Left lung (tissue), 10 donors: ENCODE measurements around the gene MMP28. TPM values are rescaled to one million over a fixed set of nuclear protein-coding genes. Genes with fewer than 3 reads are reported as not detected.

Experiments used
- ATAC-seq: fragments of 200-7000 bp; cut with Tn5 transposase; one replicate; pipeline ENCODE4 v1.9.1; 2020; ENCODE audit warnings: moderate library complexity
- DNase-seq, 4 donors: peaks; one replicate each; pipeline ENCODE4 v3.0.0-alpha.2; 2013 to 2020
- H3K27ac ChIP-seq, 2 donors: fragments of 200-600 bp; sonication (generic) in 1 of 2; one replicate each; pipeline versions ENCODE4 v1.5.0 to v1.8.0; 2020 to 2021
- H3K27me3 ChIP-seq, 2 donors: fragments of 200-600 bp; sonication (generic) in 1 of 2; one replicate each; pipeline versions ENCODE4 v1.5.0 to v1.8.0; 2020 to 2021
- H3K36me3 ChIP-seq, 2 donors: fragments of 200-600 bp; sonication (generic) in 1 of 2; one replicate each; pipeline versions ENCODE4 v1.5.0 to v1.8.0; 2020 to 2021
- H3K4me1 ChIP-seq, 2 donors: fragments of 200-600 bp; one replicate each; pipeline ENCODE4 v1.8.0; 2021
- H3K4me3 ChIP-seq, 2 donors: fragments of 200-600 bp; sonication (generic) in 1 of 2; one replicate each; pipeline versions ENCODE4 v1.5.0 to v1.8.0; 2020 to 2021; ENCODE audit warnings: mild to moderate bottlenecking in 1 of 2
- H3K9me3 ChIP-seq, 2 donors: fragments of 200-600 bp; sonication (generic) in 1 of 2; one replicate each; pipeline versions ENCODE4 v1.5.0 to v1.8.0; 2020 to 2021
- CTCF ChIP-seq, 2 donors: fragments of 200-600 bp; sonication (generic) in 1 of 2; IDR thresholded peaks; one replicate each; pipeline versions ENCODE4 v1.5.0 to v1.8.0; 2021; ENCODE audit warnings: antibody characterized with exemption in 2 of 2
- intact Hi-C, 2 donors: fragments of 100-400 bp; cut with DNase I; formaldehyde crosslinking; loops; one replicate each; pipeline versions ENCODE4 v1.11.2 to v1.14.2; 2022
- polyA plus RNA-seq, 6 donors: library from polyadenylated mRNA; unstranded; fragments of 120-200 nt; gene quantifications; one replicate each; pipeline ENCODE4 v1.2.1, GENCODE V29; 2013; ENCODE audit not compliant: insufficient read length in 6 of 6
- total RNA-seq, 2 donors: library from RNA; stranded (reverse); fragmentation: NEBNext Ultra II Directional; extraction: Animal tissue kit (Norgen Biotek cat#: 25700); gene quantifications; one replicate each; pipeline ENCODE4 v1.2.1, GENCODE V29; 2021
- donor health status: DM: no; HTN: yes; CAD: no.
- donor health status: DM: no; HTN: no; CAD: no.

MMP28 gene
- total and polyA plus RNA-seq, 8 donors: 6.6 to 95.0 (median 8.5) TPM

- peak; percentile 96 for ATAC-seq
- intact Hi-C loops: no loop called here
- peaks cover 15 to 53% of the 10 kb centered on the region in 2 donors for H3K4me1 ChIP-seq
- TF ChIP-seq CTCF (IDR thresholded peaks at IDR 0.05): peak; percentile 58 to 62
- peak within 1 kb of the TSS; percentile 95 for H3K27ac ChIP-seq
- DNase-seq: peak; percentile 96 to 98 (median 98)
- H3K4me3 ChIP-seq: peak within 1 kb of the TSS; percentile 85 to 89
- H3K9me3 ChIP-seq: no peaks in the 10 kb centered on the region
- no peaks in the 10 kb centered on the region for H3K27me3 ChIP-seq
- no peaks in the 10 kb centered on the region for H3K36me3 ChIP-seq
These were observed 13.8 kb upstream of the MMP28 start, which contains the start of gene TAF15 for GRCh38 chr17:35808962-35809854. Gene TAF15 (plus strand): TSS chr17:35809484. CDS start chr17:35809570, 86 bp downstream.

GRCh38 chr17:35808240-35808961, 13.0 kb upstream of the MMP28 start:
- ATAC-seq: no peak
- intact Hi-C loops: no loop called here
- Histone ChIP-seq H3K4me3 (peak overlapping the region; percentile 85 to 89), H3K36me3 (no peaks in the 10 kb centered on the region), H3K4me1 (peaks cover 15 to 51% of the 10 kb centered on the region in 2 donors), H3K9me3 (no peaks in the 10 kb centered on the region), H3K27me3 (no peaks in the 10 kb centered on the region), H3K27ac (peak overlapping the region; percentile 95)
- no peak for DNase-seq
- TF ChIP-seq CTCF (IDR thresholded peaks at IDR 0.05): no peak

DNA sequence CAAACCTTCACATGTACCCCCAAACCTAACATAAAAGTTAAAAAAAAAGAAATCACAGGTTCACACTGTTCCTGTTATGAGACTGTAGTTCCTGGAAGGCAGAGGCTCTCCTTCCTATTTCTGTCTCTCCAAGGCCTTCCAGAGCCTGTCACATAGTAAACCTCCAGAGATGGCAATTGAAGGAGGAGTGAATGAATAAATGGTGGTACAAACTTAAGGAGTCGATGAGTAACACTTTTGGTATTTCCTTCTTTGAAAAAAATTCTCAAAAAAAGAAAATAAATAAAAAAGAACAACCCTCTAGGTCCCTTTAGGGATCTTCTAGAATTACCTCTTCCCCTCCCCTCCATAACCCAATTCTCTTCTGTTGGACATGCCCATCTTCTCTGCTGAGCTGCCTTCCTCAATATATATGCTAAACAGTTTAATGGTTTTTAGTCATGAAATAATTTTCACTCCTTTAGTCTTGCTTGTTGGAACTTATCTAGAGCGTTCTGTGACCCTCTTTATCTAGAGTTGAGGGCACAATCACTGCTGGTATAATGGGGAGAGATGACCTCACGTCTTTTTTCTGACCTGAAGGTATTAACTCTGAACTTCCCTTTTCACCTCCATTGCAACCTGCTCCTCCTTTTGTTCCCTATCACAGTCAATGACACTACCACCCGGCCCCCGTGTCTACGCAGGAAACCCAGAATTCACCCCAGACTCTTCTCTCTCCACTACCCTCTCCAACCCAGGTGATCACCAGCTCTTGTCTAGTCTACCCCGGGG, 12.1 kb upstream of the MMP28 start:
- intact Hi-C loops: no loop called here
- no peaks in the 10 kb centered on the region for H3K9me3 ChIP-seq
- no peaks in the 10 kb centered on the region for H3K36me3 ChIP-seq
- H3K4me3 ChIP-seq: no peak overlapping the region
- peaks cover 15 to 43% of the 10 kb centered on the region in 2 donors for H3K4me1 ChIP-seq
- no peak for TF ChIP-seq CTCF (IDR thresholded peaks at IDR 0.05)
- peak overlapping the region in 1 of 2 donors; percentile 95 for H3K27ac ChIP-seq
- H3K27me3 ChIP-seq: no peaks in the 10 kb centered on the region
- DNase-seq: no peak
- ATAC-seq: no peak

GRCh38 chr17:35804658-35805192, 9.3 kb upstream of the MMP28 start:
- intact Hi-C loops: loop anchor here in 1 of 2 donors (2.0 kb wide), 1 partner anchor 40 kb away; no protein-coding TSS in a partner anchor
- Histone ChIP-seq H3K4me3 (no peak overlapping the region), H3K27me3 (no peaks in the 10 kb centered on the region), H3K4me1 (peaks cover 12 to 45% of the 10 kb centered on the region in 2 donors), H3K36me3 (no peaks in the 10 kb centered on the region), H3K27ac (no peak overlapping the region), H3K9me3 (no peaks in the 10 kb centered on the region)
- peak; percentile 67 for ATAC-seq
- DNase-seq: peak in 2 of 4 donors; percentile 65 to 87
- TF ChIP-seq CTCF (IDR thresholded peaks at IDR 0.05): peak; percentile 68 to 92
